Gastroesophageal sphincter (tissue), 3 donors: ENCODE results near the gene SRP14.

Experiments
- EP300 ChIP-seq: sonication (generic); formaldehyde crosslinking; IDR thresholded peaks from one replicate; pipeline ENCODE4 v1.6.1; 2017; ENCODE audit warnings: antibody characterized with exemption, mild to moderate bottlenecking
- POLR2A ChIP-seq, 2 donors: fragments of 450-650 bp; IDR thresholded peaks; one replicate each; pipeline ENCODE4 v1.6.1; 2017; ENCODE audit warnings: antibody characterized with exemption in 2 of 2, mild to moderate bottlenecking in 2 of 2, moderate library complexity in 1 of 2
- POLR2AphosphoS5 ChIP-seq: sonication (generic); formaldehyde crosslinking; IDR thresholded peaks from one replicate; pipeline ENCODE4 v1.6.1; 2017; ENCODE audit warnings: antibody characterized with exemption
- TF ChIP-seq, protein P1 (sequence below), 4 experiments: fragments of 200-600 bp in 2 of 4; fragments of 450-650 bp in 2 of 4; sonication (generic) in 1 of 4; IDR thresholded peaks; one replicate each; pipeline ENCODE4 v1.5.1; 2017 to 2019; ENCODE audit warnings: antibody characterized with exemption in 4 of 4, mild to moderate bottlenecking in 2 of 4, moderate library complexity in 2 of 4

DNA sequence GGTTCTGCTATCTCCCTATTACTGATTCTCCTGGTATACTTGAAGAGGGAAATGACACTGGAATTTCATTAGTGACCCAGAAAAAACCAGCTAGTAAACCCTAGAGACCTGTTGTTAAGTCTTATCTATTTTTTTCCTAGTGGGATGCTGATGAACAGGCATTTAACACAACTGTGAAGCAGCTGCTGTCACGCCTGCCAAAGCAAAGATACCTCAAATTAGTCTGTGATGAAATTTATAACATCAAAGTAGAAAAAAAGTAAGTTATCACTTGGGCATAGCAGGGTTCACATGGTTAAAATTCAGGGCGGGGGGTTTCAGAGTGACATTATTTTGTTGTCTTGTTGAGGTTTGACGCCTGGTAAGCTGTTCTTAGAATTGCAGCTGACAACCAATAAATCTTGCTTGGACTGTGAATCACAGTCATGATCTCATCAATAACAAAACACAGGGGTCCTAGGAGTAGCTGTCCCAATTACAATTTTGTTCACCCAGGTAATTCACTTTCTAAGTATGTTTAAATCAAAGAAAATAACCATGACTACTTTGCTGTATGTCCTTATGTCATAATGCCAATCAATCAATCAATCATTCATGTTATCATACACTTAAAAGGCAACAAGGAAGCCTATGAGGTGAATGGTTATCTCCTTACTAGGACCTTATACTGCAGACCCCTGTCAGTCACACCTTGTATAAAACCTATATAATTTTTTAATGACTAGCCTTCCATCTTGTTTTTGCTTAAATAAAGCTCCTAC, 4.6 kb downstream of the SRP14 start:
- TF ChIP-seq, protein P1, sequence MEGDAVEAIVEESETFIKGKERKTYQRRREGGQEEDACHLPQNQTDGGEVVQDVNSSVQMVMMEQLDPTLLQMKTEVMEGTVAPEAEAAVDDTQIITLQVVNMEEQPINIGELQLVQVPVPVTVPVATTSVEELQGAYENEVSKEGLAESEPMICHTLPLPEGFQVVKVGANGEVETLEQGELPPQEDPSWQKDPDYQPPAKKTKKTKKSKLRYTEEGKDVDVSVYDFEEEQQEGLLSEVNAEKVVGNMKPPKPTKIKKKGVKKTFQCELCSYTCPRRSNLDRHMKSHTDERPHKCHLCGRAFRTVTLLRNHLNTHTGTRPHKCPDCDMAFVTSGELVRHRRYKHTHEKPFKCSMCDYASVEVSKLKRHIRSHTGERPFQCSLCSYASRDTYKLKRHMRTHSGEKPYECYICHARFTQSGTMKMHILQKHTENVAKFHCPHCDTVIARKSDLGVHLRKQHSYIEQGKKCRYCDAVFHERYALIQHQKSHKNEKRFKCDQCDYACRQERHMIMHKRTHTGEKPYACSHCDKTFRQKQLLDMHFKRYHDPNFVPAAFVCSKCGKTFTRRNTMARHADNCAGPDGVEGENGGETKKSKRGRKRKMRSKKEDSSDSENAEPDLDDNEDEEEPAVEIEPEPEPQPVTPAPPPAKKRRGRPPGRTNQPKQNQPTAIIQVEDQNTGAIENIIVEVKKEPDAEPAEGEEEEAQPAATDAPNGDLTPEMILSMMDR (IDR thresholded peaks at IDR 0.05) = no peak
- no peak for TF ChIP-seq POLR2AphosphoS5
- TF ChIP-seq POLR2A (IDR thresholded peaks at IDR 0.05) = no peak
- no peak for TF ChIP-seq EP300
